Ovary (tissue), 9 donors: ENCODE results near the gene LRMDA. TPM values are rescaled to one million over a fixed set of nuclear protein-coding genes. Genes with fewer than 3 reads are reported as not detected.

Source experiments
- DNase-seq, 5 donors: peaks; one replicate each; pipeline ENCODE4 v3.0.0-alpha.2; 2019 to 2020
- H3K27ac ChIP-seq, 2 donors: fragments of 200-600 bp; one replicate each; pipeline versions ENCODE4 v1.5.1 to v1.8.0; 2019 to 2022
- H3K27me3 ChIP-seq: fragments of 200-600 bp; one replicate; pipeline ENCODE4 v1.8.0; 2022
- H3K36me3 ChIP-seq: fragments of 200-600 bp; sonication (generic); one replicate; pipeline ENCODE4 v1.5.1; 2019
- H3K4me1 ChIP-seq: one replicate; pipeline ENCODE4 v1.8.1; 2013; ENCODE audit warnings: mild to moderate bottlenecking, moderate library complexity; ENCODE audit not compliant: insufficient read depth
- H3K4me3 ChIP-seq: fragments of 200-600 bp; sonication (generic); one replicate; pipeline ENCODE4 v1.5.1; 2017
- H3K9me3 ChIP-seq, 2 donors: fragments of 200-600 bp in 1 of 2; sonication (generic) in 1 of 2; one replicate each; pipeline versions ENCODE4 v1.5.1 to v1.8.1; 2013 to 2019; ENCODE audit warnings: mild to moderate bottlenecking in 1 of 2, moderate library complexity in 1 of 2
- EP300 ChIP-seq: sonication (generic); formaldehyde crosslinking; IDR thresholded peaks from one replicate; pipeline ENCODE4 v1.6.1; 2017; ENCODE audit warnings: antibody characterized with exemption
- POLR2A ChIP-seq: fragments of 450-650 bp; IDR thresholded peaks from one replicate; pipeline ENCODE4 v1.6.1; 2017; ENCODE audit warnings: antibody characterized with exemption, mild to moderate bottlenecking, moderate library complexity
- WGBS, 3 donors: extraction: QIAGEN DNeasy Blood & Tissue Kit in 1 of 3; methylation state at CpG; one replicate each; pipeline versions ENCODE4 v1.1.5 to v1.1.7; 2013 to 2017; 5-methylcytosine and 5-hydroxymethylcytosine counted together
- intact Hi-C, 4 donors: fragments of 100-400 bp; cut with DNase I; formaldehyde crosslinking; loops; one replicate each; pipeline versions ENCODE4 v1.11.0 to v1.15.1; 2022 to 2023
- polyA plus RNA-seq, 2 donors: library from polyadenylated mRNA; stranded (reverse); fragments of 200-250 nt in 1 of 2; fragments of 350-450 nt in 1 of 2; fragmentation: Illumina TruSeq in 1 of 2; extraction: RNeasy Lipid Tissue Mini Kit (QIAGEN cat#74804) in 1 of 2; gene quantifications; one replicate each; pipeline ENCODE4 v1.2.3, GENCODE V29; 2013 to 2014
- total RNA-seq, 7 donors: library from RNA; depleted of rRNA in 2 of 7; stranded (reverse); fragments of >200 nt in 2 of 7; fragmentation: NEBNext Ultra II Directional in 3 of 7; extraction: Animal tissue kit (Norgen Biotek cat#: 25700) in 3 of 7; gene quantifications; one replicate each; pipeline versions ENCODE4 v1.1.0 to v1.2.4, GENCODE V29; 2016 to 2023
- TF ChIP-seq, protein P1 (sequence below), 3 donors: fragments of 450-650 bp in 2 of 3; fragments of 200-600 bp in 1 of 3; IDR thresholded peaks; one replicate each; pipeline versions ENCODE4 v1.5.1 to v1.8.0; 2016 to 2022; ENCODE audit warnings: antibody characterized with exemption in 3 of 3, mild to moderate bottlenecking in 1 of 3
- donor health status: DM: no; HTN: no; CAD: no; lungs with moderate emphysema.
- donor health status: DM: no; HTN: no; CAD: no.
- donor health status: Bipolar disorder and iron deficiency.
- donor health status: DM: yes; HTN: yes; CAD: no.
- donor health status: DM: no; HTN: no; CAD: no.
- donor health status: DM: yes; HTN: yes; CAD: no.

The LRMDA gene
- total and polyA plus RNA-seq, 9 donors, result 14.8 to 30.7 (median 22.9) TPM

DNA sequence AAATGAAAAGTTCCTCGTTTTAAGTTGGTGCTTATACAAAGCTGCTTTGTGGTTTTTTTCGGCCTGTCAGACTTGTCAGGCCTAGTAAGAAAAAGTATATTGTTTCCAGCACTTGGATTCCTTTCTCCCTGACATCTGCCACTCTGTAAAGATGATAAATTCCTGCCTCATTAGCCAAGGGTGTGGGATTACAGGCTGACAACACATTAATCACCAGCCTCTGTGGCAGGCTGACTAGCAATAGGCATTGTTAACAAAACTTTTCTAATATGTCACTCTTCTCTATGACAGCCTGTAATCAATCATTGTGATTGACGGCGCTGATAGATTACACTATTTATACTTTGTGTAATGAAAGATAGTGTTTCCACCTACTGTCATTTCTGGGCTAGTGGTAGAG lies 682.5 kb downstream of the LRMDA start:
- WGBS, 3 donors, result 82 to 86% (median 84%) methylated on average over 4 of the region's 4 CpGs
- H3K36me3 ChIP-seq, result no peaks in the 10 kb centered on the region
- no peaks in the 10 kb centered on the region for H3K9me3 ChIP-seq
- no peak overlapping the region for H3K27ac ChIP-seq
- no peaks in the 10 kb centered on the region for H3K27me3 ChIP-seq
- no peak overlapping the region for H3K4me3 ChIP-seq
- H3K4me1 ChIP-seq, result no peaks in the 10 kb centered on the region
- DNase-seq, result no peak
- TF ChIP-seq EP300 (no peak), POLR2A (no peak)
- TF ChIP-seq, protein P1, sequence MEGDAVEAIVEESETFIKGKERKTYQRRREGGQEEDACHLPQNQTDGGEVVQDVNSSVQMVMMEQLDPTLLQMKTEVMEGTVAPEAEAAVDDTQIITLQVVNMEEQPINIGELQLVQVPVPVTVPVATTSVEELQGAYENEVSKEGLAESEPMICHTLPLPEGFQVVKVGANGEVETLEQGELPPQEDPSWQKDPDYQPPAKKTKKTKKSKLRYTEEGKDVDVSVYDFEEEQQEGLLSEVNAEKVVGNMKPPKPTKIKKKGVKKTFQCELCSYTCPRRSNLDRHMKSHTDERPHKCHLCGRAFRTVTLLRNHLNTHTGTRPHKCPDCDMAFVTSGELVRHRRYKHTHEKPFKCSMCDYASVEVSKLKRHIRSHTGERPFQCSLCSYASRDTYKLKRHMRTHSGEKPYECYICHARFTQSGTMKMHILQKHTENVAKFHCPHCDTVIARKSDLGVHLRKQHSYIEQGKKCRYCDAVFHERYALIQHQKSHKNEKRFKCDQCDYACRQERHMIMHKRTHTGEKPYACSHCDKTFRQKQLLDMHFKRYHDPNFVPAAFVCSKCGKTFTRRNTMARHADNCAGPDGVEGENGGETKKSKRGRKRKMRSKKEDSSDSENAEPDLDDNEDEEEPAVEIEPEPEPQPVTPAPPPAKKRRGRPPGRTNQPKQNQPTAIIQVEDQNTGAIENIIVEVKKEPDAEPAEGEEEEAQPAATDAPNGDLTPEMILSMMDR (IDR thresholded peaks at IDR 0.05), result no peak
- intact Hi-C loops, result no loop called here

DNA sequence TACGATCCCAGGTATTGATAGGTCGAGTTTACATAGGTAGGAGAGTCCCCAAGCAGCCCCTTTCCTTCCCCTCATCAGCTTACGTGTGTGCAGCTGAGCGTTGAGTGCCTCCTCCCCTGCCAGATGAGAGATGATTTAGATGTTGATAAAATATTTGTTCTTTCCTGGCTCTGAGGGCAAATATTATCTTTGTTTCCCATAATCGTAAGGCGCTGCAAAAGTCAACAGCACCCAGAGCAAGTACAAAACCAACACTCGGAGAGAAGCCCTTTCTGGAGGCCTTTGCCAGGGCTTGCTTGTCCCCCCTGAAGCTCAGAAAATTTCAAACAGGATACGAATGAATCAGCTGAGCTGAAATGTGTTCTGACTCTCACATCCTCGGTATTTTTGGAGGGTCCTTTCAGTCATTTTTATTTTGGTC lies 683.2 kb downstream of the LRMDA start:
- no peak for DNase-seq
- no peak overlapping the region for H3K27ac ChIP-seq
- no peak overlapping the region for H3K4me3 ChIP-seq
- no peaks in the 10 kb centered on the region for H3K36me3 ChIP-seq
- intact Hi-C loops, result no loop called here
- no peak for TF ChIP-seq EP300
- TF ChIP-seq, protein P1 (IDR thresholded peaks at IDR 0.05), result no peak
- no peak for TF ChIP-seq POLR2A
- H3K9me3 ChIP-seq, result no peaks in the 10 kb centered on the region
- WGBS, 3 donors, result 46 to 52% (median 48%) methylated on average over 9 of the region's 9 CpGs
- H3K27me3 ChIP-seq, result no peaks in the 10 kb centered on the region
- no peaks in the 10 kb centered on the region for H3K4me1 ChIP-seq

- intact Hi-C loops, result no loop called here
- no peak for DNase-seq
- no peaks in the 10 kb centered on the region for H3K9me3 ChIP-seq
- no peak overlapping the region for H3K27ac ChIP-seq
- no peak overlapping the region for H3K4me3 ChIP-seq
- H3K27me3 ChIP-seq, result no peaks in the 10 kb centered on the region
- 72 to 93% (median 80%) methylated on average over 6 of the region's 6 CpGs for WGBS, 3 donors
- no peaks in the 10 kb centered on the region for H3K36me3 ChIP-seq
- H3K4me1 ChIP-seq, result no peaks in the 10 kb centered on the region
- TF ChIP-seq EP300 (no peak), POLR2A (no peak)
These were observed 683.7 kb downstream of the LRMDA start for GRCh38 chr10:76115131-76115470.

GRCh38 chr10:76115471-76116155 lies 684.2 kb downstream of the LRMDA start:
- TF ChIP-seq POLR2A (no peak), EP300 (no peak)
- TF ChIP-seq, protein P1 (IDR thresholded peaks at IDR 0.05), result no peak
- no peak overlapping the region for H3K27ac ChIP-seq
- no peaks in the 10 kb centered on the region for H3K4me1 ChIP-seq
- H3K9me3 ChIP-seq, result no peaks in the 10 kb centered on the region
- WGBS, 3 donors, result 81 to 91% (median 84%) methylated on average over 11 of the region's 11 CpGs
- H3K27me3 ChIP-seq, result no peaks in the 10 kb centered on the region
- H3K4me3 ChIP-seq, result no peak overlapping the region
- H3K36me3 ChIP-seq, result no peaks in the 10 kb centered on the region
- no peak for DNase-seq
- intact Hi-C loops, result no loop called here

GRCh38 chr10:76116523-76116922 lies 685.1 kb downstream of the LRMDA start:
- Histone ChIP-seq H3K4me3 (no peak overlapping the region), H3K36me3 (no peaks in the 10 kb centered on the region), H3K9me3 (no peaks in the 10 kb centered on the region), H3K27me3 (no peaks in the 10 kb centered on the region), H3K4me1 (no peaks in the 10 kb centered on the region), H3K27ac (no peak overlapping the region)
- TF ChIP-seq, protein P1 (IDR thresholded peaks at IDR 0.05), result no peak
- TF ChIP-seq POLR2A (no peak), EP300 (no peak)
- DNase-seq, result no peak
- 63 to 93% (median 67%) methylated on average over 3 of the region's 3 CpGs for WGBS, 3 donors
- intact Hi-C loops, result no loop called here
